Pancreas (tissue), 10 donors: Measurements from ENCODE around the gene RAB28. TPM values are rescaled to one million over a fixed set of nuclear protein-coding genes. Genes with fewer than 3 reads are reported as not detected.

Source experiments
- ATAC-seq, 4 donors: fragments of 200-7000 bp; cut with Tn5 transposase; one replicate each; pipeline versions ENCODE4 v1.8.0 to v1.9.1; 2020; ENCODE audit warnings: mild to moderate bottlenecking in 4 of 4, moderate library complexity in 4 of 4
- DNase-seq, 6 donors: peaks; one replicate each; pipeline ENCODE4 v3.0.0-alpha.2; 2020
- FAIRE-seq: peaks from 2 replicates; lab custom pipeline; 2012; peaks lifted over from hg19 to GRCh38; lab: Jason Lieb, UNC
- H3K27ac ChIP-seq, 4 donors: fragments of 200-600 bp; sonication (generic); 1 replicate in 3 of 4; 2 replicates in 1 of 4; pipeline versions ENCODE4 v1.5.0 to v1.8.0; 2020
- H3K27me3 ChIP-seq, 4 donors: fragments of 200-600 bp; one replicate each; pipeline ENCODE4 v1.8.0; 2021
- H3K36me3 ChIP-seq, 3 donors: fragments of 200-600 bp; sonication (generic) in 1 of 3; one replicate each; pipeline versions ENCODE4 v1.5.0 to v1.8.0; 2020 to 2021
- H3K4me1 ChIP-seq, 3 donors: fragments of 200-600 bp; one replicate each; pipeline ENCODE4 v1.8.0; 2021
- H3K4me3 ChIP-seq, 4 donors: fragments of 200-600 bp; sonication (generic) in 2 of 4; one replicate each; pipeline versions ENCODE4 v1.5.0 to v1.8.0; 2020 to 2021
- H3K9me3 ChIP-seq, 4 donors: fragments of 200-600 bp; one replicate each; pipeline ENCODE4 v1.8.0; 2021
- CTCF ChIP-seq, 4 donors: fragments of 200-600 bp; sonication (generic) in 3 of 4; IDR thresholded peaks; one replicate each; pipeline versions ENCODE4 v1.5.0 to v1.8.0; 2021; ENCODE audit warnings: antibody characterized with exemption in 4 of 4
- WGBS, 2 donors: extraction: QIAGEN DNeasy Blood & Tissue Kit; methylation state at CpG; one replicate each; pipeline ENCODE4 v1.1.7; 2013; 5-methylcytosine and 5-hydroxymethylcytosine counted together
- intact Hi-C, 3 donors: fragments of 100-400 bp; cut with DNase I; formaldehyde crosslinking; loops; one replicate each; pipeline versions ENCODE4 v1.11.1 to v1.14.2; 2022
- polyA plus RNA-seq, 2 donors: library from polyadenylated mRNA; stranded (reverse); fragments of 200-250 nt; gene quantifications; one replicate each; pipeline ENCODE4 v1.2.3, GENCODE V29; 2013
- total RNA-seq, 6 donors: library from RNA; stranded (reverse); fragmentation: NEBNext Ultra II Directional in 4 of 6; extraction: Animal tissue kit (Norgen Biotek cat#: 25700) in 4 of 6; gene quantifications; one replicate each; pipeline versions ENCODE4 v1.2.1 to v1.2.4, GENCODE V29; 2021 to 2023
- donor health status: healthy with polysubstance abuse.
- donor health status: DM: no; HTN: no; CAD: no; lungs with moderate emphysema.
- donor health status: DM: no; HTN: no; CAD: no.
- donor health status: control.
- donor health status: control.
- donor health status: Bipolar disorder and iron deficiency.
- donor health status: DM: yes; HTN: yes; CAD: no.
- donor health status: DM: no; HTN: no; CAD: no.
- donor health status: DM: no; HTN: no; CAD: no.
- donor health status: DM: yes; HTN: yes; CAD: no.

Gene RAB28
- total and polyA plus RNA-seq, 8 donors: 2.9 to 10.5 (median 5.4) TPM

GRCh38 chr4:13331827-13332226, 152.3 kb downstream of the RAB28 start:
- H3K27me3 ChIP-seq: no peaks in the 10 kb centered on the region
- no peak for DNase-seq
- no peaks in the 10 kb centered on the region for H3K9me3 ChIP-seq
- no peaks in the 10 kb centered on the region for H3K4me1 ChIP-seq
- H3K27ac ChIP-seq: no peak overlapping the region
- 80 to 81% methylated on average over 4 of the region's 4 CpGs for WGBS, 2 donors
- intact Hi-C loops: no loop called here
- TF ChIP-seq CTCF (IDR thresholded peaks at IDR 0.05): no peak
- H3K36me3 ChIP-seq: no peaks in the 10 kb centered on the region
- ATAC-seq: no peak
- FAIRE-seq: no peak
- no peak overlapping the region for H3K4me3 ChIP-seq

GRCh38 chr4:13329963-13330362, 154.2 kb downstream of the RAB28 start:
- DNase-seq (no peak), ATAC-seq (no peak), FAIRE-seq (no peak)
- H3K27me3 ChIP-seq: no peaks in the 10 kb centered on the region
- H3K4me1 ChIP-seq: no peaks in the 10 kb centered on the region
- TF ChIP-seq CTCF (IDR thresholded peaks at IDR 0.05): no peak
- WGBS, 2 donors: 91 to 94% methylated on average over 3 of the region's 3 CpGs
- no peaks in the 10 kb centered on the region for H3K9me3 ChIP-seq
- no peaks in the 10 kb centered on the region for H3K36me3 ChIP-seq
- H3K4me3 ChIP-seq: no peak overlapping the region
- intact Hi-C loops: no loop called here
- no peak overlapping the region for H3K27ac ChIP-seq

- intact Hi-C loops: no loop called here
These were observed 154.7 kb downstream of the RAB28 start for GRCh38 chr4:13329340-13329850.

GRCh38 chr4:13328591-13328990, 155.5 kb downstream of the RAB28 start:
- Histone ChIP-seq H3K4me1 (no peaks in the 10 kb centered on the region), H3K36me3 (no peaks in the 10 kb centered on the region), H3K27ac (no peak overlapping the region), H3K27me3 (no peaks in the 10 kb centered on the region), H3K4me3 (no peak overlapping the region), H3K9me3 (no peaks in the 10 kb centered on the region)
- FAIRE-seq (no peak), ATAC-seq (no peak), DNase-seq (no peak)
- no peak for TF ChIP-seq CTCF (IDR thresholded peaks at IDR 0.05)
- intact Hi-C loops: no loop called here
- WGBS, 2 donors: 69 to 81% methylated on average over 2 of the region's 2 CpGs

More at GRCh38 chr4:13329340-13329850, 154.7 kb downstream of the RAB28 start:
- no peak for TF ChIP-seq CTCF (IDR thresholded peaks at IDR 0.05)
- DNase-seq (no peak), FAIRE-seq (no peak), ATAC-seq (no peak)
- Histone ChIP-seq H3K36me3 (no peaks in the 10 kb centered on the region), H3K9me3 (no peaks in the 10 kb centered on the region), H3K27ac (no peak overlapping the region), H3K4me3 (no peak overlapping the region), H3K27me3 (no peaks in the 10 kb centered on the region), H3K4me1 (no peaks in the 10 kb centered on the region)
- WGBS, 2 donors: 78 to 88% methylated on average over 1 of the region's 1 CpG

- Histone ChIP-seq H3K27ac (no peak overlapping the region), H3K27me3 (no peaks in the 10 kb centered on the region), H3K4me1 (no peaks in the 10 kb centered on the region), H3K9me3 (no peaks in the 10 kb centered on the region), H3K36me3 (no peaks in the 10 kb centered on the region), H3K4me3 (no peak overlapping the region)
- FAIRE-seq (no peak), DNase-seq (no peak), ATAC-seq (no peak)
- intact Hi-C loops: no loop called here
- no peak for TF ChIP-seq CTCF (IDR thresholded peaks at IDR 0.05)
- 93 to 95% methylated on average over 3 of the region's 3 CpGs for WGBS, 2 donors
These were observed 156.1 kb downstream of the RAB28 start for GRCh38 chr4:13327991-13328390.
